ENCODE measurements around the gene MAPKAP1.

MAPKAP1 gene

GRCh38 chr9:125442452-125442851 lies 264.6 kb downstream of the MAPKAP1 start:
- no peak for DNase-seq

- no peak for DNase-seq
Measured at GRCh38 chr9:125440411-125440810, 266.6 kb downstream of the MAPKAP1 start.

- no peak for DNase-seq
Measured at GRCh38 chr9:125439434-125440272, 267.4 kb downstream of the MAPKAP1 start.

DNA sequence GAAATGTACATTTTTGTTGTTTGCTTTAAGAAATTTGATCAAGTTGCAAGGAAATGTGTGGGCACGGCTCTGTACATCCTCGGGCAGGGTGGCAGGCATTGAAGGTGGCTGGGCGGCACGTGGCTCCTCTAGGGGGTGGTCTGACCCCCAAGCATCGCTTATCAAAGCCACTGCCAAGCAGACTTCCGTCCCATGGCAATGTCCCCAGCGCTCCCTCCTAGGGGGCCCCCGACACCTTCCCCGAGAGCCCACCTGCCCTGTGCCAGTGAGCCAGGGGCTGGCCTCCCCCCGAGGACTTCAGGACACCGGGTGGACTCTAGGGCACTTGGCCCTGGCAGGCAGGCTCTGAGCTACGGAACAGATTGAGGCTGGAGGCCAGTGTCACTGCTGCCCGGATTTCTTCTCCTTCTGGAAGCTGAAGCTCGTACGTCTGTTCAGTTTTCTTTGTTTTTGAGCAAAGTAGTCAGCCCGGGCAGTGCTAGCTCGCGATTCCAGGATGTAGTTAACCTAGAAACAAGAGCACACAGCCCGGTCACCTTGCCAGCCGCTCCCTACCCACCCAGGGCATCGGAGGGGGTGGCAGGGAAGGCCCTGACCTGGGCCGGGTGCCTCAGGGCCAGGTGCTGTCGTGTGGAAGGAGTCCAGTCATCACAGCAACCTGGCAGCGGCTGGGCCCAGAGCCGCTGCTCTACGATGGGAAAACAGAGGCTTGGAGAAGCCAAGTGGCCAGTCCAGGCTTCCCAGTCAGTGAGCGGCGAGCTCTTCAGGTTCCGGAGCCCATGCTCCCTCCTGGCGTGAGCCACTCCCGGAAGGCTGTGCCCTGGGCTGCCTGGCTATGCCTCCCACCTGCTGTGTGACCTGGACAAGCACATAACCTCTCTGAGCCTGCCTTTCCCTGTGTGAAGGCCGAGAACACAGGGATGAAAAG lies 268.2 kb downstream of the MAPKAP1 start:
- DNase-seq: no peak

DNA sequence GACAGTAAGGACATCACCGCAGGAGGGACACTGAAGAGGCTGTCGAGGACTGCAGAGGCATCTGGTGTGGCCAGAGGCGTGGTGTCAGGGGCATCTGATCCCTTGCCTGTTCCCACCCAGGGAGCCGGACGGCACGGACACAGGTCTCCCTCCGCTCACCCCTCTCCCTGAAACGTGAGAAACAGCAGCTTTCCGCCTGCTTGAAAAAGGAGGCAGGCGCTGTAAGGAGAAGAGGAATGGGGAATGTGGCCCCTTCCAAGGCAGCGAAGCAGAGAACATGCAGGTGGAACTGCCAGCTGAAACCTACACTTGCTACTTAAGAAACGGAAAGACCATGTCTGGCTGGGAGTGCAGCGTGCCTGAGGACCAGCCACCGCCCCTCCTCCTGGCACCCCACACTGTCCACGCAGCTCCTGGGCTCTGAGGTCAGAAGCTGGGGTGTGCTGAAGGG lies 269.2 kb downstream of the MAPKAP1 start:
- DNase-seq: no peak

DNA sequence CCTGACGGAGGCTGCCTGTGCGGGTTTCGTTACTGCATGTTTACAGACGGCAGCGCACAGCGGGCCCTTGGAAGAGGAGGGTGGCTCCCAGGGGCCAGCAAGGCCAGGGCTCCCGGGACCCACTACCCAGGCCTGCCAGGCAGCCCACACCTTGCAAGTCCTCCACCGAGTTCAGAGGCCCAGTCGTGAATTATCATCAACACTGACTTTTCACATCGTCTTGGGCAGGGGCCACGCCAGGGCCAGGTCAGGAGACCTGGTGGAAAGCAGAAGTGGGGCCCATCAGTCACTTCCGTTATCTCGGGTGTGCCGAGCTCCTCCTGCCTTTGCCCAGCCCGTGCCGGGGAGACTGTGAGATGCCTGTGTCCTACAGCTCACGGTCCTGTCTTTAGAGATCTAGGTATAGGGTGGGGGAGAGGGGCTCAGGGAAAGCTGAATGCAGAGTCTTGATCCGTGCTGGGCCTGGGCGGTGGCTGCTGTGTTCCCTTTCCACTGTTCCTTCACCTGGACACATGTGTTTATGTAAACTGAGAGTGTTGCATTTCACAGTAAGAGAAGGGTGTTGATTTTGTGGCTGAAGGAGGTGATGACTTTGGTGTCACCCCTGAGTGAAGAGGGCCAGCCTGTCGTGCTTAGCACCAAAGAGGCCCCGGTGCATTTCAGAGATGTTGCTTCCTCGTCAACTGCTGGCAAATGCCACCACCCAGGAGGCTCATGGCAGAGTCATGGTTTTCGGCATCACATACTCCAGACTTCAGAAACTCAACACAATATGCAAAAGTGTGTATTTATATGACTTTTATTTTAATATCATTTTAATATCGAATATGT lies 270.2 kb downstream of the MAPKAP1 start:
- DNase-seq: no peak

DNA sequence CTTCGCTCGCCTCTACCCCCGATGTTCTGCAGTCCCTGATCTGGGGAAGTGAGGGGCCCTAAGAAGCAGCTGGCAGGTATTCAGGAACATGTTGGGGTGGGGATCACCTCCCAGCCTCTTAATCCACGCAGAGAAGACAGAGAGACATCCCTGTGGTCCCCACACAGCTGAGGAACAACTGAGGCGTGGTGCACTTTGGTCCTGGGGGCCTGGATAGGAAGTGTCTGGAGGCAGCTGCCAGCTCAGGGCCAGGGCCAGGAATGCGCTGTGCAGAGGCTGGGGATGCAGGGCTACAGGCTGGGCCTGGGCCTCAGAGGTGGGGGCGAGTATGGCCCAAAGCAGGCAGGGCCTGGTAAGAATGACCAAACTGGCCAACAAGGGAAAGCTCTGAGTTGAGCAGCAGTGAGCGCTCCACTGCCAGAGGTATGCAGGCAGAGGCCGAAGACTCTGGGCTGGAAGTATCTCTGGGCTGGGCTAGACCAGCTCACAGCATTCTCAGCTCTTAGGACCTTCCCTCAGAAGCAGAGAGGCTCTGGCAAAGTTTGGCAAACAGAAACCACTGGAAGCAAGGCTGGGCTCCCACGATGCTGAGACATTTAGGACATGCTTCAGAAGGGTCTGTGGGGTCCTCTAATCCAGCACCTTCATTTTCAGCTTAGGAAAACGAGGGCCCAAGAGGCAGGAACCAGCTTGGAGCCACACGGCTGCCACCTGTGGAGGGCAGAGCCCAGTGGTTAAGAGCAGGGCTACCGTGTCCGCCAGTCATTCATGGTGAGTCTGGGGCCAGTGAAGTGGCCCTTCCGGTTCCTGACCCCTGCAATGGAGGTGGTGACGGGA lies 271.0 kb downstream of the MAPKAP1 start:
- no peak for DNase-seq

DNA sequence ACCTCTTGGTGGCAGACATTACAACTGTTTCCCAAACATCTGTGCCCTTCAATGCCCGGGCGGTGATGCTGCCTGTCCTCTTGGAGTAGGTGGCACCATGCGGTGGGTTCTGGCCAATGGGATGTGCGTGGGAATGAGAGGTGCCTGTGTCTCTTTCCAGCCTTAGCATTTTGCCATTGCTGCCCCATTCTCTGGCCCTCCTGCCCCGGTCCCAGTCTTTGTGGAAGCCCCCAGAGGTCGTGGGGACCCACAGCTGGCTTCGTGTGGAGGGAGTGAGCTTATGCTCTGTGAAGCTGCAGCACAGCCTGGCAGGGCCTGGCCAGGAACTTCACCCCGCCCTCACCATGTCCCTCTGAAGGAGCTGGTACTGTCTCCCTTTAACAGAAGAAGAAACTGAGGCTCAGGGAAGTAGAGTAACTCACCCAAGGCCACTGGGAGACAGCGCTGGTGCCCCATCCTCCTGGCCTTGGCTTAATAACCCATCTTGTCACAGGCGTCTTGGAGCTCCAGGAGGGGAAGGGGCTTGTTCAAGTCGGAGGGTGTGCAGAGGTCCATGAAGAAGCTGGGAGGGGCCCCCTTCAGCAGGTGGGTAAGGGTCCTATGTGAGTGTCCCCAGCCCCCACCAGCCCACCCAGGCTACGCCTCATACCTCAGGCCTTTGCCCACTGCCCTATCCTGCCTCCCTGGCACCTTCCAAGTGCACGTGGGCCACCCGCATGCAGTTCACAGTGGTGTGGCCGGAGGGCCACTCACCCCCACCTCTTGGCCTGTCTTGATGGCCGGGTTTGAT lies 271.8 kb downstream of the MAPKAP1 start:
- no peak for DNase-seq

DNA sequence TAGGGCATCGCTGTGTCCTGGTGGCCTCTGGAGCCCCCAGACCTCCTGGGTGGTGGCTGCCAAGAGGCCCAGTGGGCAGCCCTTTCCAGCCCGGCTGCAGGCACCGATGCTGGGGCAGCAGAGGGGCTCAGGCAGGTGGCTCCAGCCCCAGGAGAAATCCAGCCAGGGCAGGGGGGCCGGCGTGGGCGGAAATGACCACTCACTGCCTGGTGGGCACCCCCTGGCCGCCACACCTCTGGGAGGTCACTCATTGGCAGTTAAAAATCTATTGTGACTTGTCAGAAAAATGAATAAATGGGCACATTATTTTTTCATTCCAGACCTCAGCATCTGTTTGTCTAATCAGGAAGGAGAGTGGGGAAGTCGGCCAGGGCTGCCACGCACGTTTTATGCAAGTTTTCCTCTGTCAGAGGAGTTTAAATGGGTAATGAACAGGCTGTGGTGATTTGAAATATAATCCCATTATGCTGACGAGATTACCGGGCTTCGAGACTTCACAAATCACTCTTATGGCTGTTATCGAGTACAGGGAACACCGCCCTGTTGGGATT lies 273.5 kb downstream of the MAPKAP1 start:
- DNase-seq: no peak

DNA sequence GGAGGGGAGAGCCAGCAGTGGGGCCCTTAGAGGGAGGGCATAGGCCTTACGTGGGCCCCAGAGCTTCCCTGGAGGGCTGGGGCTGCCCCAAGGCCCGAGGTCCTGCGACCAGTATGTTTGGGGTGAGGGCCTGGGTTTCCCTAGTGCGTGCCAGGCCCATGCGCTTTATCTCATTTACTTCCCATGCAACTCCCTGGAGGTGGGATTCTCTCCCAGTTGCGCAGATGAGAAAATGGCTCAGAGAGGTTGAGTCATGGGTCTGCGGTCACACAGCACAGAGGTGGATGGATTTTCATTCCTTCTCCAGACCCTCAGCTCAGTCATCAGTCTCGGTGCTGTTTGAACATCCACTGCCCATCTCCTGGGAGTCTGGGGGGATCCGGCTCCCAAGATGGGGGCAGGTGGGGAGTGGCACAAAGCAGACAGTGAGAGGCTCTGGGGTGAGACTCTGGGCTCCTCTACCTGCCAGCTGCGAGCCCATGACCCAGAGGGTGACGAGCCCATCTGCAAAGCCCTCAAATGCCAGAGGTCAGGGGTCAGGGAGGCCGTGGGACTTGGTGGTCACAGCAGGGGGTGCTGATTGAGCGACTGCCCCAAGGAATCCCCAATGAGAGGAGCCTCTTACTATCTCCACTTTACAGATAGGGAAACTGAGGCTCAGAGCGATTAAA lies 274.2 kb downstream of the MAPKAP1 start:
- DNase-seq: no peak

- no peak for DNase-seq
Measured at GRCh38 chr9:125431741-125432271, 275.2 kb downstream of the MAPKAP1 start.

GRCh38 chr9:125431012-125431305 lies 276.0 kb downstream of the MAPKAP1 start:
- DNase-seq: no peak

DNA sequence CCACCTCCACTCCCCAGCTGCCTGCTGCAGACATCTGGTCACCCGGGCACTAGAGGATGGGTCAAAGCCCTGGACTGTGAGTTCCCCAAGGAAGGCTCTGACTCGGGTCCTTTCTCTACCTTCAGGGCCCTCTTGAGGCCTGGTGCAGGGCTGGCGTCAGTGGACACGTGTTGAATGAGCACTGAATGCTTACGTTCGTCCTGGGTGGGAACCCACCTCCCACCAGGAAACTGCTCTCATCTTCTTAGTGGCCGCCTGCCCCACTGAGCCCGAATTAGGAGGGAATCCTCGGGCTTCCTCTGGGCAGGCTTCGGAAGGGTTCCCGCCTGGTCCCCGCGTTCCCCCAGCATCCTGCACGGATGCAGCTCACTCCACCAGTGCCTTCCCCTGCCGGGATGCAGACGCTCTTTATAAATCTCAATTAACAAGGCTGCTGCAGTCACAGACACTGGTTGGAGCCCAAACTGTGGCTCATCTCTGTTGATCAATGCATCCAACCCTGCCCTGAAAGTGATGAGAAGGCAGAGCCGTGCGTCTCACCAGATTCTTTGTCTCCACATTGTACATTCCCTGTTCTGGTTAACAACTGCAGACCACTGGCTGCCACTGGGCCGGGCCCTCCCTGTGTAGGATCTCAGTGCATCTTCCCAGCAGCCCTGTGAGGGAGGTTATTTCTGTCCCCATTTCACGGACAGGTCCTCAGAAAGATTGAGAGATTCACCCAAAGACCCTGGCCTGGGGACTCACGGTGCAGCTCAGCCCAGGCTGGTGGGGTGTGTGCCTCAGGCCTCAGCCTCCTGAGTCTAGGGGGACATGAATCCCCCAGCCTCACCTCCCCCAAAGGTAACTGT lies 276.6 kb downstream of the MAPKAP1 start:
- DNase-seq: no peak

DNA sequence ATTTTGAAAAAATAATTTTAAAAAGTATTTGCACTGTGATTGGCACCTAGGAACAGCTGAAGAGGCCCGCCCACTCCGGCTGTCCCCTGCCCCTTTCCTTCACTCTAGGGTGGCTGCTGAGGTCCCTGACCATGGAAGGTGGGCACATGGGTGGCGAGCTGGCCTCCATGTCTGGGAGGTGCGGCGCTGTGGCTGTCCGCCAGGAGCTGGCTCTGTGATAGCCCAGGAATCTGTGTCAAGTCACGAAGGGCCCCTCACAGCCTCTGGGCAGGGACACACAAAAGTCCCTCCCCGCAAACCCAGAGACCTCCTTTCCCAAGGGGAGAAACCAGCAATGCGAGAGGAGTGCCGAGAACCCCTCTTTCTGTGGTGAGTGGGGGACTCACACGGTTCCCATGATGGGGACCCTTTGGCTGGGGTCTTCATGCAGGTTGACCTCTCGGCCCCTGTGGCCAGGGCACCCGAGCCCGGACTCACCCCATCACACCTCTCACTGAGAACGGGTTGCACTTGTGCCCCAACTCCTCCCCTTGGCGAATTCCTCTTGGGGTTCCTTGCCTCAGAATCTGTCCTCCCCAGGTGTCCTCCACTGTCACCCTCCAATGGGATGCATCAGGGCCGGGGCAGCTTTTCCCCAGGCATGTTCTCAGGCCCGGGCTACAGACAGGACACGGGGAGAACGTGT lies 277.4 kb downstream of the MAPKAP1 start:
- DNase-seq: no peak

DNA sequence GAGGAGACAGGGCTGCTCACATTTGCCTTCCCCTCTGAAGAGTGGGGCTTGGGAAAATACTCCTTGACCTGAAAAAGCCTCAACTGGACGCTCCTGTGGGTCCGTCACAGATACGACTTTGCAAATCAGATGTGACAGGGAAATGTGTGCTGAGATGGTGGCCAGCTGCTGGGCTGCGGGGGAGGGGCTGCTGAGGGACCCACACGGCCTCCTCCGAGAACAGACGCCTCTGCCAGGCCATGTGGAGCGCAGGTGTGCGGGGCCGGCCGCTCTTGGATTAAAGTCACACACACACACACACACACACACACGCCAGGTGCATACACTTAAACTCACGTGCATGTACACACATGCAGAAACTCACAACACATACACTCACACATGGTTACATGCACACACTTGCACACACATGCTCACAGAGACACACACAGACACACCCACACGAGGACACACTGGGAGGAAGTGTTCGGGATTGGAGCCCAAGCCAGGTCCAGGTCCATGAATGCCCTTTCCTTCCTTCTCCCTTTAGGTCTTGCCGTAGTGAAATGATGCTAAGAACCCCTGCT lies 278.0 kb downstream of the MAPKAP1 start:
- no peak for DNase-seq

DNA sequence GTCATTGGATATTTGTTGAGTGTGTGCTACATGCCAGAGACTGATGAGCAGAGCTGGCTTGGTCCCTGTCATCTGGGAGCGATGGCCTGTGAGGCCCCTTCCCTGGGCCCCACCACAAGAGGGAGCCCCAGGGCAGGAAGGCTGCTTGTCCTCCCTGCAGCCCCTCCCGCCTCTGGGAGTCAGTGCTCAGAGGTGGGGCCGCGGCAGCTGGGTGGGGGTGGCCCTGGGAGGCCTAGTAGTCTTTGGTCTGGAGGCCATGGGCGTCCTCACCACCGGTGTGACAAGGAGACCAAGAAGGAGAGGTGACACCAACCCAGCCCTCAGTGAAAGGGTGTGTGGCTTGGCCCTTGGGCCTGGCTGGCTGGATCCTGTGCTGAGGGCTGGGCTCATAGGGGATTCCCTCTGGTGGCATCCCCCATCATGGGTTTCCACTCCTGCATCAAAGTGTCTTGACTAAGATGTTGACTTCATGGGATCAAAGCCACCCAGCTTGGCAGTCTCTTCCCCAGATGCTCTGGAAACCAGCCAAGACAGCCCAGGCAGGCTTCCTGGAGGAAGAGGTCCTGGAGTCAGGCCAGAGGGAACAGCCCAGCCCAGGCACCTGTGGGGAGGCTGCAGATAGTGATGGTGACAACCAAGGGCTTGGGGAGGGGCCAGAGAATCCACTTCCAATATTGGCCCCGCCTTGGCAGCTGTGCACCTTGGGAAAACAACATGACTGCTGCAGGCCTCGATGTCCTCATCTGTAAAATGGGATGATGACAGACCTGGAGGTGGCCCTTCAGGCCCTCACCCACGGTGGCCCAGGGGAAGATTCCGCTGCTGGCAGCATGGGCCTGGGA lies 278.7 kb downstream of the MAPKAP1 start:
- DNase-seq: peak; percentile 58

DNA sequence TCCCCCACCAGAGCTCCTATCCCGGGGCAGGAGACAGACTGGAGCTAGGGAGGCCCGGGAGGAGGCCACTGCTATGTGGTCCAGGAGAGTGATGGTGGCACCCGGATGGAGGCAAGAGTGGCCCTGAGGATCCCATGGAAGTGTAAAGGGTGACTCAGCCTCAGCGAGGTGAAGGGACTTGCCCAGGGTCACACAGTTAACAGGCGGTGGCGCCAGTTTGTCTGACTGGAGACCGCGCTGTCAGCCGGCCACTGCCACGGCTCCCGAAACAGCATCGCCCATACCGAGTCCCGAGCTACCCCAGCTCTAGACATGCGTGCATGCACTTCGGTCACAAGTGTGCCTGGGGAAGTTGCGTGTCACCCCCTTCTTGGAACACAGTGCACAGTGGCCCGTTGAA lies 279.5 kb downstream of the MAPKAP1 start:
- DNase-seq: no peak

All from activated CD4-positive, alpha-beta T cell treated with anti-CD3 and anti-CD28 coated beads for 48 hours (primary cell).